Karpas-422 (cell line): ENCODE results near the gene TOMM5. TPM values are rescaled to one million over a fixed set of nuclear protein-coding genes. Genes with fewer than 3 reads are reported as not detected.

Source experiments
- DNase-seq: peaks from one replicate; pipeline ENCODE4 v3.0.0-alpha.2; 2015
- H2AFZ ChIP-seq: fragments of 200-600 bp; sonication (generic); 2 replicates; pipeline ENCODE4 v1.6.1; 2014; ENCODE audit warnings: antibody characterized with exemption, low read length, mixed read lengths
- H3K27ac ChIP-seq: fragments of 200-600 bp; sonication (generic); 2 replicates; pipeline ENCODE4 v1.5.1; 2014; ENCODE audit warnings: mild to moderate bottlenecking, low read length, moderate library complexity
- H3K27me3 ChIP-seq: fragments of 200-600 bp; sonication (generic); 2 replicates; pipeline ENCODE4 v1.6.1; 2014; ENCODE audit warnings: low read length, mixed read lengths
- H3K36me3 ChIP-seq: fragments of 200-600 bp; sonication (generic); 2 replicates; pipeline ENCODE4 v1.6.1; 2014; ENCODE audit warnings: low read length, mixed read lengths; ENCODE audit not compliant: insufficient read depth
- H3K4me1 ChIP-seq: fragments of 200-600 bp; sonication (generic); 2 replicates; pipeline ENCODE4 v1.6.1; 2014; ENCODE audit warnings: mild to moderate bottlenecking, low read length, mixed read lengths
- H3K4me2 ChIP-seq: fragments of 200-600 bp; sonication (generic); 2 replicates; pipeline ENCODE4 v1.6.1; 2014; ENCODE audit warnings: low read length, low read depth, mild to moderate bottlenecking; ENCODE audit not compliant: poor library complexity, severe bottlenecking
- H3K4me3 ChIP-seq: fragments of 200-600 bp; sonication (generic); 2 replicates; pipeline ENCODE4 v1.5.1; 2014; ENCODE audit warnings: mild to moderate bottlenecking, antibody characterized with exemption, low read length, mixed read lengths
- H3K79me2 ChIP-seq: fragments of 200-600 bp; sonication (generic); 2 replicates; pipeline ENCODE4 v1.6.1; 2014; ENCODE audit warnings: mild to moderate bottlenecking, low read length, mixed read lengths
- H3K9ac ChIP-seq: fragments of 200-600 bp; sonication (generic); 2 replicates; pipeline ENCODE4 v1.6.0; 2014; ENCODE audit warnings: low read length
- H3K9me2 ChIP-seq: fragments of 200-600 bp; sonication (generic), shearing (Covaris generic); replicated peaks from 2 replicates; pipeline ENCODE4 v1.6.0; 2014; ENCODE audit warnings: mild to moderate bottlenecking, low read length, moderate library complexity; ENCODE audit not compliant: insufficient read depth
- H3K9me3 ChIP-seq: fragments of 300-700, 200-600 bp; sonication (generic); 2 replicates; pipeline ENCODE4 v1.6.1; 2014; ENCODE audit warnings: low read length, mixed read lengths
- H4K20me1 ChIP-seq: fragments of 200-600 bp; sonication (generic); 2 replicates; pipeline ENCODE4 v1.6.1; 2014; ENCODE audit warnings: mild to moderate bottlenecking, antibody characterized with exemption, low read length, low read depth; ENCODE audit not compliant: insufficient read depth
- total RNA-seq: library from RNA; depleted of rRNA; stranded (reverse); fragments of >200 nt; shearing (Covaris generic); gene quantifications from 2 replicates; pipeline ENCODE4 v1.2.3, GENCODE V29; 2014; ENCODE audit warnings: low replicate concordance; rRNA removed

Gene TOMM5
- total RNA-seq, result 262 and 265 TPM in 2 replicates

GRCh38 chr9:37592108-37592951 is at the start of gene TOMM5:
Gene TOMM5, minus strand, starts transcription at chr9:37592597. Its CDS starts 65 bp downstream, at chr9:37592532.
- DNase-seq, result peak; percentile 97
- Histone ChIP-seq H3K4me1 (peaks cover 39% of the 10 kb centered on the region), H3K27ac (peak within 1 kb of the TSS; percentile 67), H3K9me3 (no peaks in the 10 kb centered on the region), H2AFZ (peak within 1 kb of the TSS; percentile 14; the same call in 1 of the 2 replicates), H3K4me3 (peak within 1 kb of the TSS; percentile 89), H3K27me3 (no peaks in the 10 kb centered on the region), H3K36me3 (peaks cover 33% of the 10 kb centered on the region), H3K79me2 (peaks cover 51% of the 10 kb centered on the region), H3K9me2 (no peaks in the 10 kb centered on the region), H3K9ac (peak within 1 kb of the TSS; percentile 96), H3K4me2 (peak within 1 kb of the TSS; percentile 83), H4K20me1 (peaks cover 37% of the 10 kb centered on the region)

GRCh38 chr9:37641331-37641730 is 48.9 kb upstream of the TOMM5 start:
- Histone ChIP-seq H2AFZ (no peak overlapping the region), H3K27ac (no peak overlapping the region), H3K4me2 (no peak overlapping the region), H3K4me3 (no peak overlapping the region), H3K79me2 (no peaks in the 10 kb centered on the region), H3K36me3 (no peaks in the 10 kb centered on the region), H3K9ac (no peak overlapping the region), H4K20me1 (no peaks in the 10 kb centered on the region), H3K9me2 (no peaks in the 10 kb centered on the region), H3K27me3 (no peaks in the 10 kb centered on the region), H3K4me1 (no peaks in the 10 kb centered on the region), H3K9me3 (no peaks in the 10 kb centered on the region)
- no peak for DNase-seq

- H3K4me2 ChIP-seq, result no peak overlapping the region
These were observed 47.8 kb upstream of the TOMM5 start for GRCh38 chr9:37640246-37640645.

GRCh38 chr9:37639841-37640240 is 47.4 kb upstream of the TOMM5 start:
- H3K27me3 ChIP-seq, result no peaks in the 10 kb centered on the region
- no peak overlapping the region for H3K27ac ChIP-seq
- DNase-seq, result no peak
- no peak overlapping the region for H3K4me3 ChIP-seq
- H3K4me1 ChIP-seq, result no peaks in the 10 kb centered on the region
- H2AFZ ChIP-seq, result no peak overlapping the region
- no peaks in the 10 kb centered on the region for H3K9me3 ChIP-seq
- no peak overlapping the region for H3K4me2 ChIP-seq
- no peaks in the 10 kb centered on the region for H3K36me3 ChIP-seq
- H4K20me1 ChIP-seq, result no peaks in the 10 kb centered on the region
- H3K9me2 ChIP-seq, result no peaks in the 10 kb centered on the region
- no peaks in the 10 kb centered on the region for H3K79me2 ChIP-seq
- H3K9ac ChIP-seq, result no peak overlapping the region

More at GRCh38 chr9:37640246-37640645, 47.8 kb upstream of the TOMM5 start:
- Histone ChIP-seq H3K27me3 (no peaks in the 10 kb centered on the region), H3K9me3 (no peaks in the 10 kb centered on the region), H3K79me2 (no peaks in the 10 kb centered on the region), H3K27ac (no peak overlapping the region), H3K4me3 (no peak overlapping the region), H2AFZ (no peak overlapping the region), H3K9ac (no peak overlapping the region), H3K9me2 (no peaks in the 10 kb centered on the region), H3K4me1 (no peaks in the 10 kb centered on the region), H3K36me3 (no peaks in the 10 kb centered on the region), H4K20me1 (no peaks in the 10 kb centered on the region)
- no peak for DNase-seq

- Histone ChIP-seq H4K20me1 (no peaks in the 10 kb centered on the region), H3K4me1 (no peaks in the 10 kb centered on the region), H3K9ac (no peak overlapping the region), H3K27ac (no peak overlapping the region), H3K79me2 (no peaks in the 10 kb centered on the region), H3K9me2 (no peaks in the 10 kb centered on the region), H3K4me3 (no peak overlapping the region), H3K27me3 (no peaks in the 10 kb centered on the region), H3K36me3 (no peaks in the 10 kb centered on the region), H2AFZ (no peak overlapping the region), H3K4me2 (no peak overlapping the region), H3K9me3 (no peaks in the 10 kb centered on the region)
- no peak for DNase-seq
These were observed 46.8 kb upstream of the TOMM5 start for GRCh38 chr9:37639109-37639762.

GRCh38 chr9:37636511-37637448 is 44.4 kb upstream of the TOMM5 start:
- no peak for DNase-seq
- Histone ChIP-seq H3K27ac (no peak overlapping the region), H3K9me2 (no peaks in the 10 kb centered on the region), H3K4me1 (no peaks in the 10 kb centered on the region), H2AFZ (no peak overlapping the region), H3K9ac (no peak overlapping the region), H3K9me3 (no peaks in the 10 kb centered on the region), H4K20me1 (no peaks in the 10 kb centered on the region), H3K4me2 (no peak overlapping the region), H3K36me3 (no peaks in the 10 kb centered on the region), H3K79me2 (no peaks in the 10 kb centered on the region), H3K27me3 (no peaks in the 10 kb centered on the region), H3K4me3 (no peak overlapping the region)

GRCh38 chr9:37635808-37636207 is 43.4 kb upstream of the TOMM5 start:
- Histone ChIP-seq H3K36me3 (no peaks in the 10 kb centered on the region), H3K4me1 (no peaks in the 10 kb centered on the region), H2AFZ (no peak overlapping the region), H3K79me2 (no peaks in the 10 kb centered on the region), H3K4me2 (no peak overlapping the region), H3K9ac (no peak overlapping the region), H3K27me3 (no peaks in the 10 kb centered on the region), H4K20me1 (no peaks in the 10 kb centered on the region), H3K4me3 (no peak overlapping the region), H3K9me2 (no peaks in the 10 kb centered on the region), H3K9me3 (no peaks in the 10 kb centered on the region), H3K27ac (no peak overlapping the region)
- DNase-seq, result no peak
